Measurements from ENCODE around the gene TLK1. TPM values are rescaled to one million over a fixed set of nuclear protein-coding genes. Genes with fewer than 3 reads are reported as not detected.
"Not testable (repeated sequence)": the region's sequence is repeated elsewhere in the genome, so short reads cannot be mapped to it uniquely, and the experiment has no call there.

Gene TLK1
- total RNA-seq, 2 donors from 2014 or later, result 31.9 to 48.1 TPM

- WGBS, 2 donors, result 73 to 90% methylated on average over 2 of the region's 2 CpGs
- no peak overlapping the region for H3K4me3 ChIP-seq
- ATAC-seq, result no peak
- peaks cover 3% of the 10 kb centered on the region for H3K4me1 ChIP-seq
- TF ChIP-seq POLR2A (IDR thresholded peaks at IDR 0.05), result no peak
- no peak for TF ChIP-seq CTCF (IDR thresholded peaks at IDR 0.05)
- no peaks in the 10 kb centered on the region for H3K9me3 ChIP-seq
- no peaks in the 10 kb centered on the region for H3K27me3 ChIP-seq
- intact Hi-C loops (cut with DNase I), result no loop called here
- no peak for DNase-seq
- H3K27ac ChIP-seq, result no peak overlapping the region
- H3K36me3 ChIP-seq (replicated peaks in 1 of 2; ENCODE audit: insufficient read depth in 1 of 2, low read depth in 2 of 2), result no peaks in the 10 kb centered on the region
Measured at GRCh38 chr2:171095014-171095582, 65.6 kb downstream of the TLK1 start.

GRCh38 chr2:171091517-171091916, 69.2 kb downstream of the TLK1 start:
- H3K9me3 ChIP-seq; H3K4me3 ChIP-seq; ATAC-seq; intact Hi-C loops (cut with DNase I); H3K4me1 ChIP-seq; DNase-seq; H3K27me3 ChIP-seq; H3K27ac ChIP-seq; H3K36me3 ChIP-seq (replicated peaks in 1 of 2; ENCODE audit: insufficient read depth in 1 of 2, low read depth in 2 of 2): not testable (repeated sequence)
- 95 to 98% methylated on average over 11 of the region's 11 CpGs for WGBS, 2 donors

- no peaks in the 10 kb centered on the region for H3K9me3 ChIP-seq
- 80 to 87% methylated on average over 6 of the region's 6 CpGs for WGBS, 2 donors
- no peak overlapping the region for H3K4me3 ChIP-seq
- no peak overlapping the region for H3K27ac ChIP-seq
- H3K36me3 ChIP-seq (replicated peaks in 1 of 2; ENCODE audit: insufficient read depth in 1 of 2, low read depth in 2 of 2), result no peaks in the 10 kb centered on the region
- no peaks in the 10 kb centered on the region for H3K27me3 ChIP-seq
- H3K4me1 ChIP-seq, result peaks cover 15% of the 10 kb centered on the region
- no peak for DNase-seq
- intact Hi-C loops (cut with DNase I), result no loop called here
- ATAC-seq, result no peak
- TF ChIP-seq CTCF (IDR thresholded peaks at IDR 0.05) (no peak), POLR2A (IDR thresholded peaks at IDR 0.05) (no peak)
Measured at GRCh38 chr2:171089489-171089888, 71.2 kb downstream of the TLK1 start.

- ATAC-seq, result no peak
- Histone ChIP-seq H3K4me3 (no peak overlapping the region), H3K36me3 (replicated peaks in 1 of 2; ENCODE audit: insufficient read depth in 1 of 2, low read depth in 2 of 2) (no peaks in the 10 kb centered on the region), H3K9me3 (peaks cover 0 to under 1% (median 0%) of the 10 kb centered on the region in 3 donors), H3K4me1 (peaks cover 27% of the 10 kb centered on the region), H3K27me3 (no peaks in the 10 kb centered on the region), H3K27ac (no peak overlapping the region)
- no peak for TF ChIP-seq POLR2A (IDR thresholded peaks at IDR 0.05)
- no peak for TF ChIP-seq CTCF (IDR thresholded peaks at IDR 0.05)
- intact Hi-C loops (cut with DNase I), result no loop called here
- WGBS, 2 donors, result 91% methylated on average over 5 of the region's 5 CpGs
- DNase-seq, result no peak
Measured at GRCh38 chr2:171088057-171088834, 72.4 kb downstream of the TLK1 start.

- intact Hi-C loops (cut with DNase I), result no loop called here
- no peak for TF ChIP-seq POLR2A (IDR thresholded peaks at IDR 0.05)
- TF ChIP-seq CTCF (IDR thresholded peaks at IDR 0.05), result no peak
- Histone ChIP-seq H3K9me3 (peaks cover 0 to 7% (median 0%) of the 10 kb centered on the region in 3 donors), H3K27me3 (no peaks in the 10 kb centered on the region), H3K4me1 (peaks cover 28% of the 10 kb centered on the region), H3K27ac (no peak overlapping the region), H3K36me3 (replicated peaks in 1 of 2; ENCODE audit: insufficient read depth in 1 of 2, low read depth in 2 of 2) (no peaks in the 10 kb centered on the region), H3K4me3 (no peak overlapping the region)
- DNase-seq (no peak), ATAC-seq (no peak)
- 81 to 85% methylated on average over 1 of the region's 1 CpG for WGBS, 2 donors
Measured at GRCh38 chr2:171087547-171087946, 73.1 kb downstream of the TLK1 start.
